ENCODE data around the gene FAM24A.

FAM24A gene

DNA sequence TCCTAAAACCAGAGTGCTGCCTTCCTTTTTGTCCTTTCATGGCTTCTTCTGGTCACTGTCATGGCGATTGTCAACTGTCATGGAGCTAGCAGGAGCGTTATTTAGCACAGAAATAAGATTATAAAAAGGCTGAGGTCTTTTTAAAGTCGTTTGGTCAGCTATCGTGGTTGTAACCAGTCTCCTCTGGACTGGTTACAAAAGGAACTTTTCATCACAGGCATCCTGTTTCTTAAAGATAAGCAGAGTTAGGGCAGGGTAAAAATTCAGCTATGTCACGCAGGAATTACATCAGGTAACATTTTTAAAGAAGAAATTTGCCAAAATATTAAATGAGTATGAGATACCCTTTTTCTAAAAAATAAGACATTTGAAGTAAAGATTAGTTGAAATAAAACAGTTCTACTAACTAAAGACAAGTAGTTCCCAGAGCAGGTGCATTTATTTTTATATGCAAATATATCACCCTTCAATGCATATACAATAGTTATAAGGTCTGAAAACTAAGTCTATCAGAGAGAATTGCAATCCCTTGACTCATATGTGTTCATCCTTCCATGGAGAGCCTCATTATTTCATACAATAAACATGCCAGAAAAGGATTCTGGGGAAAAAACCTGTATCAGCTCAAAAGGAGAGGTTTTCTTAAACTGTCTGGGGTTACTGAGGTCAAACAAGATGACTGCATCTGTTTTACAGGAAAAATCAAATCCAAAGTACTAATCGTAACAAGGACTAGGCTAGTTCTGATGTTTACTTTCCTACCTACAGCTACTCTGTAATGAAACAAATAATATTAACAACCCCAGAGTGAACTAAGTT, 20.9 kb downstream of the FAM24A start:
- DNase-seq = no peak

DNA sequence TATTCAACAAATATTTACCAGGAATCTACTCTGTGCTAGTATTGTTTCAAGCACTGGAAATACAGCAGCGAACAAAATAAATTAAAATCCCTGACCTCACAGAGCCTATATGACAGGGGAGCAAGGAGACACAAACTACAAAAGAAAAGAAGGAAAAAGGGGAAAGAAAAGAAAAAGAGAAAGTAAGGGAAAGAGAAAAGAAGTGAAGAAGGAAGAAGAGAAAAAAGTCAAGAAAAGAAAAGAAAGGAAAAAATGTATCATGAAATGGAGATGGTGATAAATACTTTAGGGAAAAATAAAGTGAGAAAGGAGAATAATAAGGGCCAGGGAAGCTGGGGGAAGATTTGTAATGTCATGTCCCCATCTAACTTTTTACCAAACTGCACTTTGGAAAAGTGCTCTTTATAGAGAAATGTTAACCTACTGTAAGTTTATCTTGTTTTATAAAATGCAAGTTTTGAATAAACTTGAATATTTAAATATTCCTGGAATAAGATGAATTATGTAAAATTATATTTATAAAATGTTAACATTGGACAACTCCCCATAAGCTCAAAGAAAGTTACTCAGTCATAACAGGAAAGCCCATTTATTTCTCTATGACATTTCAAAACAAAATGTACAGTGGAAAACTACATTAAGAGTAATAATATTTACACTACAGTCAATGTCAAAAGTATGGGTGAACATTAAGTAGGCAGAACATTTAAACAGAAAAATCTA, 28.9 kb downstream of the FAM24A start:
- no peak for DNase-seq

DNA sequence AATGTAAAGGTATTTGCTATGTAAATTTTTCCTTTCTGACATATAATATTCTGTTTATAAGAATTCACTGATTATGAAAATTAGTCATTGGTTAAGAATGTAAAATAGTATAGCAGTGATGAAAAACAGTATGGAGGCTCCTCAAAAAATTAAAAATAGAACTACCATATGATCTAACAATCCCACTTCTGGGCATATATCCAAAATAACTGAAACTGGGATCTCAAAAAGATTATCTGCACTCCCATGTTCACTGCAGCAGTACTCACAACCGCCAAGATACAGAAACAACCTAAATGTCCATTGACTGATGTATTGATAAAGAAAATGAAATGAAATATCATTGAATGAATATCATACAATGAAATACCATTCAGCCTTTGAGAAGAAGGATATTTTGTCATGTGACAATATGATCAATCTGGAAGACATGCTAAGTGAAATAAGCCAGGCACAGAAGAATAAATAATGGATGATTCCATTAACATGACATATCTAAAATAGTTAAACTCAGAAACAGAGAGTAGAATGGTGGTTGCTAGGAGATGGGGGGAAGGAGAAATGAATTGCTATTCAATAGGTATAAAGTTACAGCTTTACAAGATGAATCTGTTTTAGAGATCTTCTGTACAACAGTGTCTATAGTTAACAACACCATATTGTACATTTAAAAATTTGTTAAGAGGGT, 29.6 kb downstream of the FAM24A start:
- DNase-seq = no peak

- DNase-seq = no peak
These were observed 38.9 kb downstream of the FAM24A start for GRCh38 chr10:122949296-122949695.

DNA sequence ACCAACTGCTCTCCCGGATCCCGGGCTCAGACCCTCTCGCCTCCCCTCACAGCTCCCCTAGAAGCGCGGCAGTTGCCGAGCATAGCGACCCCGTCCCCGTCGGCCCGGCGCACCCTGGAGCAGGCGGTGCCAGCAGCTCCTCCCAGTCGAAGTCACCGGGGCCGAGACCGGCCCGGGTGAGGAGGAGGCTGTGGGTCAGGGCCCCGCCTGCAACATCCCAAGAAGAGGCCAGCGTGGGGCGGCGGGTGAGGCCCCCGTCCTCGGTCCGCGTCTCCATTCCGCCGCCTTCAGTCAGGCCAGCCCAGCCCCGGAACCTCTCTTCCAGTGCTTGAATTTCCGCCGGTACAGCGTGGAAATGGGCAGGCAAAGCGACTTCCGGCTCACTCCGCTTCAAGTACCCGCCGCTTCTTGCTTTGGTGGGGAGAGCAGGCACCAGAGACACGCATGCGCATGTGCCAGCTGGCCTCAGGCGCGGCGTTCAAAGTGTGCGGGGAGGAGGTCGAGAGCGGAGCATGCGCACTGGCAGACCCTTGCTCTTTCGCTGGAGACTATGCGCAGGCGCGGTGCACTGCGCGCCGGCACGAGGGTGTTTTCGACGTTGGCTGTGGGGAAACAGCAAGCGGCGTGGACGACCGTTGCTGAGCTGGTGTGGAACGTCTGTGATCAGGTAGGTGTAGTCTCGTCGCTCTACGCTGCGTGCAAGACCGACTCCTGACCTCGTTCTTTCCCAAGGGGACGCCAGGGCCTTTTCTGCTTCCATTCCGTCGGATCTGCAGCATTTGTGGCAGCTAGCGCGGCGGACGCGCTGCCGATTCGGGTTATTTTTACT, 43.7 kb downstream of the FAM24A start, which contains the start of gene C10orf88:
Gene C10orf88 (minus strand): TSS at position 326 of the 829 bp plus-strand sequence. CDS start 49 bp downstream, at position 277.
- peak; percentile 96 for DNase-seq

DNA sequence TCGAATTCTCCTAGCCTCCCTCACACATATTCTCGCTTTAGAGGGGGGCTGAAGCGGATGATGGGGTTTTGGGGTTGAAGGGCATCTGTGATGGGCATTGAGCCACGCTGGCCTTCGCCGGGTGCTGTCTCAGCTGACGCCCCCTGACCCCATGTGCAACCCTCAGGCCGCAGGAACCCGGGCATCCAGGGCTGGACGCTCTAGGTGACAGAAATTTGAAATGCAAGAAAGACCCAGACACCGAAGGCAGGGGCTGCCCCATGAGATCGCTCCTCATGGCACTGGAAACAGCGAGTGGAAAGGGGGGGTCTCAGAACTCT, 44.3 kb downstream of the FAM24A start:
- DNase-seq = peak; percentile 32

- DNase-seq = no peak
These were observed 45.5 kb downstream of the FAM24A start for GRCh38 chr10:122955892-122956291.

DNA sequence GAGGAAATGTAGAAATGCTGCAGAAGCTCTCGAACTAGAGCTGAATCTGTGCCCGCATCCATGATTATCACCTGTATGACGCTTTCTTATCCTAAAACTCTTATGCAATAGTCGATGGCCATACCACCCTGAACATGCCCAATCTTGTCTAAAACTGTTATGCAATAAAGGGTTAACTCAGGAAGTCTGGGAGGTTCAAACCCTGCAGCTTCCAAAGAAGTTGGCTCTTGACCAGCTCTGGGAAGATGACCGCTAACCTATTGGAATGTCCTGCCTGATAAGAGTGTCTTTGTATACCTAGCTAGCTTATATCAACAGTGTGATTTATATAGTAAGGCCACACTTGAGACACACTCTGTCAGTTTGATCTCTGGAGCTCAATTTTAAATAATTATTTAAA, 47.1 kb downstream of the FAM24A start:
- no peak for DNase-seq

DNA sequence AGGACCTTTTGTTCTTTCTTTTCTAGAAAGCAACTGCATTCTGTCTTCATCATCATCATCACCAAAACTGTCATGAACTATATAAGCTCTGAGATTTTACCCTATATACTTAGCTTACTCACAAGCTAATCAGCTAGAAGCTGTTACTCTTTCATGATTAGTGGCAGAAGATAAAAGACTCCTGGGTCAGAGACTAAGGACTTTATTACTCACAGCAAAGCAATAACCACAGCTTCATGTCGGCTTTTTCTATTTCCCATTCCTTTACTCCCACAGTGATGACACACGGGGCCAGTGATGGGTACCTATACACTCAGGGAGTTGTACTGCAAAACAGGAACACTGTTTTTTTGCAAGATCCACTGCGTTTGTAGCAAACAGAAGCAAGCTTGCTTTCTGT, 52.0 kb downstream of the FAM24A start:
- DNase-seq = no peak
